ENCODE measurements around the gene CDC14A.
"Not testable (repeated sequence)": the region's sequence is repeated elsewhere in the genome, so short reads cannot be mapped to it uniquely, and the experiment has no call there.

- not testable (repeated sequence) for TF ChIP-seq CTCF (IDR thresholded peaks at IDR 0.05); TCF7L2 (IDR thresholded peaks at IDR 0.05; ENCODE audit: low read depth, low read length); POLR2AphosphoS5 (IDR thresholded peaks at IDR 0.05; ENCODE audit: low read depth, low read length); REST (IDR thresholded peaks at IDR 0.05; ENCODE audit: insufficient read depth in 1 of 2, low read depth in 2 of 2, low read length in 1 of 2); SIN3A (IDR thresholded peaks at IDR 0.05; ENCODE audit: borderline replicate concordance, insufficient read depth, low read depth, low read length)
Measured at GRCh38 chr1:100337878-100338277, 14.4 kb upstream of the CDC14A start.
